PC-3 (cell line): ENCODE data around the gene RABGAP1L.

Experiments
- EZH2 ChIP-seq: fragments of 300-600 bp; sonication (generic); IDR thresholded peaks from one replicate; pipeline ENCODE4 v1.6.1; 2017; ENCODE audit warnings: antibody characterized with exemption, mild to moderate bottlenecking, low read length; ENCODE audit not compliant: unreplicated experiment
- TF ChIP-seq, protein P1 (sequence below): fragments of 300-600 bp; sonication (generic); conservative IDR thresholded peaks from 2 replicates; pipeline ENCODE4 v1.5.1; 2017; ENCODE audit warnings: antibody characterized with exemption, low read depth, mild to moderate bottlenecking, low read length

DNA sequence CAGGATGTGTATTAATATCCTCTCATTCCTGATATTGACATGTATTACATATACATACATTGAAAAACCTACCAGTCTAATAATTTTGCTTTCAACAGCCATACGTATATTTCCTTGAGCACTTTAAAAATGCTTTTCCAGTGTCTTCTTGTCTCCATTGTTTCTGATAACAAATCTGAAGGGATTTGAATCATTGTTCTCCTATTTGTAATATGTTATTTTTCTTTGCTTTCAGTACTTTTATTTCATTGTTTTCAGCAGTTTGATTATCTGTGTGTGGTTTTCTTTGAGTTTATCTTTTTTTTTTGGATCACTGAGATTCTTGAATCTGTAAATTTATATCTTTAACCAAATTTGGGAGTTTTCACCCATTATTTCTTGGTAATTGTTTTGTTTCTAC lies 65.3 kb downstream of the RABGAP1L start:
- TF ChIP-seq, protein P1, sequence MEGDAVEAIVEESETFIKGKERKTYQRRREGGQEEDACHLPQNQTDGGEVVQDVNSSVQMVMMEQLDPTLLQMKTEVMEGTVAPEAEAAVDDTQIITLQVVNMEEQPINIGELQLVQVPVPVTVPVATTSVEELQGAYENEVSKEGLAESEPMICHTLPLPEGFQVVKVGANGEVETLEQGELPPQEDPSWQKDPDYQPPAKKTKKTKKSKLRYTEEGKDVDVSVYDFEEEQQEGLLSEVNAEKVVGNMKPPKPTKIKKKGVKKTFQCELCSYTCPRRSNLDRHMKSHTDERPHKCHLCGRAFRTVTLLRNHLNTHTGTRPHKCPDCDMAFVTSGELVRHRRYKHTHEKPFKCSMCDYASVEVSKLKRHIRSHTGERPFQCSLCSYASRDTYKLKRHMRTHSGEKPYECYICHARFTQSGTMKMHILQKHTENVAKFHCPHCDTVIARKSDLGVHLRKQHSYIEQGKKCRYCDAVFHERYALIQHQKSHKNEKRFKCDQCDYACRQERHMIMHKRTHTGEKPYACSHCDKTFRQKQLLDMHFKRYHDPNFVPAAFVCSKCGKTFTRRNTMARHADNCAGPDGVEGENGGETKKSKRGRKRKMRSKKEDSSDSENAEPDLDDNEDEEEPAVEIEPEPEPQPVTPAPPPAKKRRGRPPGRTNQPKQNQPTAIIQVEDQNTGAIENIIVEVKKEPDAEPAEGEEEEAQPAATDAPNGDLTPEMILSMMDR: no peak
- no peak for TF ChIP-seq EZH2
